SU-DHL-6 (cell line): ENCODE measurements around the gene TPD52L2.

Experiments used
- H2AFZ ChIP-seq: fragments of 200-600 bp; sonication (generic); 2 replicates; pipeline ENCODE4 v1.6.1; 2014; ENCODE audit warnings: low read depth, mild to moderate bottlenecking, moderate library complexity, mixed read lengths, antibody characterized with exemption, low read length; ENCODE audit not compliant: severe bottlenecking
- H3F3A ChIP-seq: fragments of 200-600 bp; shearing (Covaris generic); 2 replicates; pipeline ENCODE4 v1.6.0; 2016; ENCODE audit warnings: antibody characterized with exemption, mild to moderate bottlenecking; ENCODE audit not compliant: insufficient read depth
- H3K27ac ChIP-seq: fragments of 200-600 bp; sonication (generic); 2 replicates; pipeline ENCODE4 v1.5.1; 2016; ENCODE audit warnings: low read depth, mild to moderate bottlenecking, low read length, moderate library complexity, mixed read lengths
- H3K27me3 ChIP-seq: fragments of 200-600 bp; sonication (generic), shearing (Covaris generic); 2 replicates; pipeline ENCODE4 v1.6.0; 2014; ENCODE audit warnings: mild to moderate bottlenecking, low read length
- H3K36me3 ChIP-seq: fragments of 200-600 bp; sonication (generic); 2 replicates; pipeline ENCODE4 v1.6.1; 2014; ENCODE audit warnings: mild to moderate bottlenecking, low read length, mixed read lengths
- H3K4me2 ChIP-seq: fragments of 300-600, 200-600 bp; shearing (Covaris generic), sonication (generic); 2 replicates; pipeline ENCODE4 v1.6.0; 2014; ENCODE audit warnings: low read length, low read depth, mild to moderate bottlenecking; ENCODE audit not compliant: poor library complexity, severe bottlenecking
- H3K4me3 ChIP-seq: fragments of 200-600 bp; sonication (generic); 2 replicates; pipeline ENCODE4 v1.5.1; 2014; ENCODE audit warnings: antibody characterized with exemption, low read length, mild to moderate bottlenecking, mixed read lengths; ENCODE audit not compliant: insufficient read depth, poor library complexity, severe bottlenecking
- H3K79me2 ChIP-seq: fragments of 200-600 bp; sonication (generic); 2 replicates; pipeline ENCODE4 v1.6.1; 2014; ENCODE audit warnings: mild to moderate bottlenecking, low read length, moderate library complexity; ENCODE audit not compliant: insufficient read depth
- H3K9ac ChIP-seq: fragments of 200-600 bp; sonication (generic); 2 replicates; pipeline ENCODE4 v1.7.0; 2014; ENCODE audit warnings: mild to moderate bottlenecking, low read length
- H3K9me2 ChIP-seq: fragments of 200-600 bp; sonication (generic); replicated peaks from 2 replicates; pipeline ENCODE4 v1.6.1; 2014; ENCODE audit warnings: low read length; ENCODE audit not compliant: insufficient read depth
- H3K9me3 ChIP-seq: fragments of 200-600 bp; sonication (generic); 2 replicates; pipeline ENCODE4 v1.6.1; 2014; ENCODE audit warnings: low read length, mixed read lengths; ENCODE audit not compliant: insufficient read depth
- H4K20me1 ChIP-seq: fragments of 200-600 bp; sonication (generic); 2 replicates; pipeline ENCODE4 v1.6.1; 2014; ENCODE audit warnings: low read depth, mild to moderate bottlenecking, antibody characterized with exemption, low read length, moderate library complexity, mixed read lengths
- CTCF ChIP-seq: fragments of 200-600 bp; sonication (generic); IDR thresholded peaks from one replicate; pipeline ENCODE4 v1.5.1; 2017; ENCODE audit warnings: antibody characterized with exemption, mild to moderate bottlenecking, low read length, moderate library complexity; ENCODE audit not compliant: insufficient read depth, poor library complexity, severe bottlenecking
- EZH2phosphoT487 ChIP-seq: fragments of 200-600 bp; sonication (generic), shearing (Covaris generic); conservative IDR thresholded peaks from 2 replicates; pipeline ENCODE4 v1.6.1; 2018; ENCODE audit warnings: mild to moderate bottlenecking, antibody characterized with exemption, low read length, moderate library complexity, mixed read lengths

Gene TPD52L2

DNA sequence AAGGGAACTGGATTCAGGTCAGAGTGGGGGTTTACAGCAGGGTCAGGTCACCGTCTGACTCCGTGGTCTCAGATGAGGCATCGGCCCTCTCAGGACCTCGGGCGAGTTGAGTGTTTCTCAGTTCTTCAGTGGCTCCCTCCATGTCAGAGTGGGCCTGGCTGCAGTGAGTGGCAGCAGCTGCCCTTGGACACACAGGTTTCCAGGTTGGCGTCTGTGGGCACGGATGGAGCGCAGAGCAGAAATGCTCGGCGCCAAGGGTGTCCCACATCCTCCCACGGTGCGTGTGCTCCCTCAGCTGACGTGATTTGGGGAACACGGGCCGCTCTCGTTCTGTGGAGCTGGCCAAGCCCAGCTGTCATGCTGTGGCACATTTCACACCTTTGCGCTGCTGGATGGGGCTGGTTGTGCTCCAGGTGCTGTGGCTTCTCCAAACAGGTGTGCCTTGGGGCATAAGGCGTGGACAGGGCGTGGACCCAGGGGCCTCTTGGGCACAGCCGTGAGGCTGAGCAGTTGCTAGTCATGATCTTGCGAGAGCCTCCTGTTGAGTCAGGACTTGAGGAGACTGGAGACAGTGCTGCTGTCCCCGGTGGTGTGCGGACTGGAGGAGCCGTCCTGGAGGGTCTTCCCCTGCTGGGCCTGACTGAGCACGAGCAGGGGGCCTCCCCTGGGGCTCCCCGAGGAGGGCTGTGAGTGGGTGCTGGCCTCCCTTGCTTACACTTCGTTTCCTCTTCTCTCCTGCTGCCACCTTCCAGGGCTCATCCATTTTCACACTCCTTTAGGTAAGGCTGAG, 20.4 kb downstream of the TPD52L2 start:
- H2AFZ ChIP-seq: no peak overlapping the region
- no peaks in the 10 kb centered on the region for H3K36me3 ChIP-seq
- no peak for TF ChIP-seq EZH2phosphoT487
- no peak for TF ChIP-seq CTCF
- no peaks in the 10 kb centered on the region for H3K79me2 ChIP-seq
- no peak overlapping the region for H3K4me3 ChIP-seq
- no peaks in the 10 kb centered on the region for H3K27me3 ChIP-seq
- H3K27ac ChIP-seq: no peak overlapping the region
- no peaks in the 10 kb centered on the region for H3F3A ChIP-seq
- H3K9me2 ChIP-seq: no peaks in the 10 kb centered on the region
- no peaks in the 10 kb centered on the region for H3K9me3 ChIP-seq
- H3K9ac ChIP-seq: no peak overlapping the region
- H4K20me1 ChIP-seq: no peaks in the 10 kb centered on the region
- no peak overlapping the region for H3K4me2 ChIP-seq

GRCh38 chr20:63886054-63886419, 21.0 kb downstream of the TPD52L2 start:
- no peaks in the 10 kb centered on the region for H3K9me3 ChIP-seq
- no peaks in the 10 kb centered on the region for H3F3A ChIP-seq
- no peak overlapping the region for H3K27ac ChIP-seq
- H2AFZ ChIP-seq: no peak overlapping the region
- H3K79me2 ChIP-seq: no peaks in the 10 kb centered on the region
- no peaks in the 10 kb centered on the region for H3K36me3 ChIP-seq
- no peaks in the 10 kb centered on the region for H3K9me2 ChIP-seq
- H3K4me2 ChIP-seq: no peak overlapping the region
- H3K9ac ChIP-seq: no peak overlapping the region
- TF ChIP-seq EZH2phosphoT487 (no peak), CTCF (no peak)
- H4K20me1 ChIP-seq: no peaks in the 10 kb centered on the region
- no peak overlapping the region for H3K4me3 ChIP-seq
- no peaks in the 10 kb centered on the region for H3K27me3 ChIP-seq

DNA sequence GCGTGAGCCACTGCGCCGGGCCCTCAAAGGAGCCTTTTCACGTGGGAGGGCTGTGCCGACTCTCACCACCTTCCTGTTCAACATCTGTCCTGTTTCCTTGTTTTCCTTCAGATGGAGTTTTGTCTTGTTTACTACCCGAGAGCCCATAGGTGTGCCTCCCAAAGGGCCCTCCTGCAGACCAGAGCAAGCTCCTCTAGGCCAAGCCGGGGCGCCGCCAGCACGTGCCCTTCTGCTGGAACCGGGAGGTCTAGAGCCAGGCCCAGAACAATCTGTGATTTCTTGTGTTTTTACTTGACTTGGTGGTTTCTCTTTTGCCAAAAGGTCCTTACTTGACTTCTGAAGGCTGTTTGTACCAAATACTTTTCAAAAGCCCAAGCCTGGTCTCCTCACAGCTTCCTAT, 21.9 kb downstream of the TPD52L2 start:
- Histone ChIP-seq H3K4me2 (no peak overlapping the region), H3K36me3 (no peaks in the 10 kb centered on the region), H3F3A (0 out of 2 replicates have a peak, but pooled peaks cover 2% of the 10 kb centered on the region), H3K9ac (no peak overlapping the region), H3K79me2 (no peaks in the 10 kb centered on the region), H3K27me3 (no peaks in the 10 kb centered on the region), H4K20me1 (no peaks in the 10 kb centered on the region), H3K9me3 (no peaks in the 10 kb centered on the region), H3K4me3 (no peak overlapping the region), H3K27ac (no peak overlapping the region), H3K9me2 (no peaks in the 10 kb centered on the region), H2AFZ (no peak overlapping the region)
- no peak for TF ChIP-seq EZH2phosphoT487
- no peak for TF ChIP-seq CTCF
